ENCODE results near the gene DPF1. TPM values are rescaled to one million over a fixed set of nuclear protein-coding genes. Genes with fewer than 3 reads are reported as not detected.

The DPF1 gene
- total RNA-seq, 2 experiments from 2014 or later: 7.6 to 11.3 TPM

DNA sequence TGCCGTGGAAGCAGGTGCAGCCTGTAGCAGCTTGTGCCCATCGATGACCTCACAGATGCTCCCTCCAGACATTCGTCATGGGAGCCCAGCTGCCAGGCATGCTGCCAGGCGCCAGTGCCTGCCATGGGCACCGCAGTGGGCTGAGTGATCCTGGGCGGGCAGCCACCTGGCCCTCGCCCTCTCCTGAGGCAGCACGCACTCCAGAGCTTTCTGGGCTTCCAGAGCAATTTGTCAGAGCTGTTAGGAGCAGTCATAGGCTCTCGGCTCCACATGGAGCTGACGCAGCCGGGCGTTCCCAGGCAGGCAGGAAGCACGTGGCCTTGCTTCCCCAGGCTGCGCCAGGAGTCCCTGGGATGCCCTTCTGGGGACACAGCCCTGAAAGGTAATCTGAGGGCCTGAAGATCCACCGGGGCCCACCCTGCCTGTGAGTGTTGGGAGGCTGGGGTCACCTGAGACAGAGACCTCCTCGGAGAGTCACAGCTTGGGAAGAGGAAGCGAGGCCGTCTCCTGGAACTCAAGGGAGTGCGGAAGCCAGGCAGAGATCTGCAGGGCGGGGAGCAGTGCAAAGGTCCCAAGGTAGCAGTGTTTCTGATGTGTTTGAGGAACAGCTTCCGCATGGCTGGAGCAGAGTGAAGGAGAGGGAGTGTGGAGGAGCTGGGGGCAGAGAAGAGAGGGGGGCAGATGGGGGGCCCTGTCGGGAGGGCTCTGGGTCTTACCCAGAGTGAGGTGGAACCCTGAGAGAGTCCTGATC is 50.6 kb downstream of the DPF1 start:
- POLR2A ChIA-PET: interaction anchor here (0.6 kb wide), 1 partner anchor 268 kb away, joined by 3 read pairs; no protein-coding TSS in a partner anchor

DNA sequence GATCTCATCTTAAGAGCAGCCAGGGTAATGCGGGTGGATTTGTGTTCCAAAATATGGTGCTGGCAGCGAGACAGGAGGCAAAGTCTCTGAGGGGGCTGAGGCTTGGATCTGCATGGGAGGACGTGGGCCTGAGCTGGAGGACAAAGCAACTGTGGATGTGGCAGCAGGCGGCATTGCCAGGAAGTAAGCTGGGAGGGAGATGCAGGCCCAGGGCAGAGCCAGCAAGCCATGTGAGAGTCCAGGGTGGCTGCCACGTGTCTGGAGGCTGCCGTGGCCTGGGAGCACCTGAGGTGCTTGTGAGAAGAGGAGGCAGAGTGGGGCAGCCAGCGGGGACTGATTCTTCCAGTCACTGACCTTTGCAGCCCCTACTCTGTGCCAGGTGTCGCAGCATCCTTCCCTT is 52.0 kb downstream of the DPF1 start:
- no peak overlapping the region for H3K4me2 ChIP-seq (ENCODE audit: low read length)
- CTCF ChIA-PET (ENCODE audit: unreplicated experiment): no interaction called here
- H3K9me3 ChIP-seq (ENCODE audit: low read length): no peaks in the 10 kb centered on the region
- intact Hi-C loops (cut with micrococcal nuclease; ENCODE audit: unreplicated experiment): no loop called here
- no peak overlapping the region for H3K27ac ChIP-seq (ENCODE audit: low read depth, low read length, poor library complexity, severe bottlenecking)
- no peaks in the 10 kb centered on the region for H3K9me2 ChIP-seq (ENCODE audit: insufficient read depth, low read length)
- peaks cover 7% of the 10 kb centered on the region; the same call in 1 of the 2 replicates for H3K36me3 ChIP-seq (ENCODE audit: insufficient read depth, low read length)
- BruUV-seq (replicated peaks): no TSS peak
- DNase-seq (ENCODE audit: low spot score): no peak
- no peak overlapping the region for H3K4me3 ChIP-seq (ENCODE audit: low read depth, low read length, poor library complexity, severe bottlenecking)
- no peaks in the 10 kb centered on the region for H4K20me1 ChIP-seq (ENCODE audit: insufficient read depth, low read length)
- H2AFZ ChIP-seq (ENCODE audit: low read length): no peak overlapping the region
- H3K4me1 ChIP-seq (ENCODE audit: insufficient read depth, low read length, poor library complexity, severe bottlenecking): no peaks in the 10 kb centered on the region
- TF ChIP-seq EZH2phosphoT487 (IDR thresholded peaks at IDR 0.05; ENCODE audit: borderline replicate concordance, low read depth, low read length) (no peak), CTCF (conservative IDR thresholded peaks at IDR 0.05; ENCODE audit: low read length) (no peak)
- no peaks in the 10 kb centered on the region for H3K79me2 ChIP-seq (ENCODE audit: insufficient read depth, low read depth, low read length)
- POLR2A ChIA-PET: no interaction called here

More for the DNA sequence above, 50.6 kb downstream of the DPF1 start:
- intact Hi-C loops (cut with micrococcal nuclease; ENCODE audit: unreplicated experiment): no loop called here
- Histone ChIP-seq H2AFZ (ENCODE audit: low read length) (no peak overlapping the region), H3K4me3 (ENCODE audit: low read depth, low read length, poor library complexity, severe bottlenecking) (no peak overlapping the region), H4K20me1 (ENCODE audit: insufficient read depth, low read length) (no peaks in the 10 kb centered on the region), H3K9me2 (ENCODE audit: insufficient read depth, low read length) (no peaks in the 10 kb centered on the region), H3K4me2 (ENCODE audit: low read length) (no peak overlapping the region), H3K79me2 (ENCODE audit: insufficient read depth, low read depth, low read length) (no peaks in the 10 kb centered on the region), H3K27ac (ENCODE audit: low read depth, low read length, poor library complexity, severe bottlenecking) (no peak overlapping the region), H3K4me1 (ENCODE audit: insufficient read depth, low read length, poor library complexity, severe bottlenecking) (no peaks in the 10 kb centered on the region), H3K36me3 (ENCODE audit: insufficient read depth, low read length) (no peaks in the 10 kb centered on the region), H3K9me3 (ENCODE audit: low read length) (no peaks in the 10 kb centered on the region)
- no peak for DNase-seq (ENCODE audit: low spot score)
- TF ChIP-seq EZH2phosphoT487 (IDR thresholded peaks at IDR 0.05; ENCODE audit: borderline replicate concordance, low read depth, low read length): no peak
- TF ChIP-seq CTCF (conservative IDR thresholded peaks at IDR 0.05; ENCODE audit: low read length): no peak
- CTCF ChIA-PET (ENCODE audit: unreplicated experiment): no interaction called here
- no TSS peak for BruUV-seq (replicated peaks)

- intact Hi-C loops (cut with micrococcal nuclease; ENCODE audit: unreplicated experiment): no loop called here
- H3K4me3 ChIP-seq (ENCODE audit: low read depth, low read length, poor library complexity, severe bottlenecking): no peak overlapping the region
- ChIA-PET POLR2A (no interaction called here), CTCF (ENCODE audit: unreplicated experiment) (no interaction called here)
- TF ChIP-seq EZH2phosphoT487 (IDR thresholded peaks at IDR 0.05; ENCODE audit: borderline replicate concordance, low read depth, low read length) (no peak), CTCF (conservative IDR thresholded peaks at IDR 0.05; ENCODE audit: low read length) (no peak)
- no peaks in the 10 kb centered on the region for H3K79me2 ChIP-seq (ENCODE audit: insufficient read depth, low read depth, low read length)
- H3K27ac ChIP-seq (ENCODE audit: low read depth, low read length, poor library complexity, severe bottlenecking): no peak overlapping the region
- no peaks in the 10 kb centered on the region for H4K20me1 ChIP-seq (ENCODE audit: insufficient read depth, low read length)
- H3K4me1 ChIP-seq (ENCODE audit: insufficient read depth, low read length, poor library complexity, severe bottlenecking): no peaks in the 10 kb centered on the region
- no TSS peak for BruUV-seq (replicated peaks)
- no peak for DNase-seq (ENCODE audit: low spot score)
- H3K9me3 ChIP-seq (ENCODE audit: low read length): no peaks in the 10 kb centered on the region
- peaks cover 13% of the 10 kb centered on the region; the same call in 1 of the 2 replicates for H3K36me3 ChIP-seq (ENCODE audit: insufficient read depth, low read length)
- H2AFZ ChIP-seq (ENCODE audit: low read length): no peak overlapping the region
- H3K9me2 ChIP-seq (ENCODE audit: insufficient read depth, low read length): no peaks in the 10 kb centered on the region
- H3K4me2 ChIP-seq (ENCODE audit: low read length): no peak overlapping the region
These were observed 53.7 kb downstream of the DPF1 start for GRCh38 chr19:38170334-38170733.
